ENCODE measurements around the gene BMP6. TPM values are rescaled to one million over a fixed set of nuclear protein-coding genes. Genes with fewer than 3 reads are reported as not detected.
"Not testable (repeated sequence)": the region's sequence is repeated elsewhere in the genome, so short reads cannot be mapped to it uniquely, and the experiment has no call there.

BMP6 gene
- total RNA-seq, 1 donor from 2014 or later = 0.44 TPM

- Mint-ChIP-seq H3K4me1 (no peaks in the 10 kb centered on the region), H3K9me3 (no peaks in the 10 kb centered on the region), H3K36me3 (ENCODE audit: low read depth) (peaks cover 34% of the 10 kb centered on the region), H3K4me3 (no peak overlapping the region), H3K27ac (ENCODE audit: unreplicated experiment) (no peak overlapping the region), H3K27me3 (ENCODE audit: low read depth) (no peaks in the 10 kb centered on the region)
- DNase-seq (ENCODE audit: low read depth, low spot score) = no peak
- no peak for TF ChIP-seq CTCF (conservative IDR thresholded peaks at IDR 0.05)
Measured at GRCh38 chr6:7888587-7889357, 162.9 kb downstream of the BMP6 start.

GRCh38 chr6:7891078-7891872 is 165.4 kb downstream of the BMP6 start:
- Mint-ChIP-seq H3K36me3 (ENCODE audit: low read depth) (peaks cover 32% of the 10 kb centered on the region), H3K27ac (ENCODE audit: unreplicated experiment) (no peak overlapping the region), H3K4me3 (no peak overlapping the region), H3K27me3 (ENCODE audit: low read depth) (no peaks in the 10 kb centered on the region), H3K4me1 (no peaks in the 10 kb centered on the region), H3K9me3 (no peaks in the 10 kb centered on the region)
- DNase-seq (ENCODE audit: low read depth, low spot score) = no peak
- no peak for TF ChIP-seq CTCF (conservative IDR thresholded peaks at IDR 0.05)

GRCh38 chr6:7892367-7892766 is 166.5 kb downstream of the BMP6 start:
- not testable (repeated sequence) for DNase-seq (ENCODE audit: low read depth, low spot score); H3K4me3 Mint-ChIP-seq; H3K27me3 Mint-ChIP-seq (ENCODE audit: low read depth); H3K9me3 Mint-ChIP-seq; H3K4me1 Mint-ChIP-seq; H3K27ac Mint-ChIP-seq (ENCODE audit: unreplicated experiment)
- peaks cover 32% of the 10 kb centered on the region for H3K36me3 Mint-ChIP-seq (ENCODE audit: low read depth)

- no peaks in the 10 kb centered on the region for H3K4me1 Mint-ChIP-seq
- H3K9me3 Mint-ChIP-seq = no peaks in the 10 kb centered on the region
- H3K27me3 Mint-ChIP-seq (ENCODE audit: low read depth) = no peaks in the 10 kb centered on the region
- H3K27ac Mint-ChIP-seq (ENCODE audit: unreplicated experiment) = no peak overlapping the region
- no peak for DNase-seq (ENCODE audit: low read depth, low spot score)
- no peak for TF ChIP-seq CTCF (conservative IDR thresholded peaks at IDR 0.05)
- peaks cover 29% of the 10 kb centered on the region for H3K36me3 Mint-ChIP-seq (ENCODE audit: low read depth)
- no peak overlapping the region for H3K4me3 Mint-ChIP-seq
Measured at GRCh38 chr6:7893342-7893741, 167.4 kb downstream of the BMP6 start.

GRCh38 chr6:7894262-7895124 is 168.6 kb downstream of the BMP6 start:
- peak overlapping the region; percentile 50 for H3K27ac Mint-ChIP-seq (ENCODE audit: unreplicated experiment)
- no peaks in the 10 kb centered on the region for H3K27me3 Mint-ChIP-seq (ENCODE audit: low read depth)
- no peak overlapping the region for H3K4me3 Mint-ChIP-seq
- no peaks in the 10 kb centered on the region for H3K9me3 Mint-ChIP-seq
- no peak for TF ChIP-seq CTCF (conservative IDR thresholded peaks at IDR 0.05)
- DNase-seq (ENCODE audit: low read depth, low spot score) = no peak
- H3K36me3 Mint-ChIP-seq (ENCODE audit: low read depth) = peaks cover 29% of the 10 kb centered on the region
- H3K4me1 Mint-ChIP-seq = no peaks in the 10 kb centered on the region
